Measurements from ENCODE around the gene RUNX2. TPM values are rescaled to one million over a fixed set of nuclear protein-coding genes. Genes with fewer than 3 reads are reported as not detected.

The RUNX2 gene
- total and polyA plus RNA-seq, 2 donors (not counting 1 experiment from before 2014, with no cell fraction given) = 1.3 to 2.4 TPM

- CTCF ChIA-PET = interaction anchor here (0.8 to 4.4 kb wide), 5 partner anchors 26 to 765 kb away, joined by 3 to 25 read pairs (median 9); no protein-coding TSS in a partner anchor
- no peaks in the 10 kb centered on the region for H4K20me1 ChIP-seq (ENCODE audit: control insufficient read depth, insufficient read depth, low read length, poor library complexity, severe bottlenecking)
- DNase-seq (no peak), ATAC-seq (ENCODE audit: low read depth) (no peak)
- H3K4me1 ChIP-seq (ENCODE audit: control insufficient read depth in 2 of 2, insufficient read depth in 2 of 2, low read length in 2 of 2) = peaks cover 46 to 51% of the 10 kb centered on the region in 2 donors
- H3K79me2 ChIP-seq (ENCODE audit: control insufficient read depth, insufficient read depth, low read length) = no peaks in the 10 kb centered on the region
- 0% methylated on average over 9 of the region's 19 CpGs for WGBS (ENCODE audit: insufficient coverage)
- Mint-ChIP-seq H3K27me3 (peaks cover 40% of the 10 kb centered on the region), H3K27ac (peak overlapping the region; percentile 77), H3K9me3 (ENCODE audit: insufficient read depth) (no peaks in the 10 kb centered on the region), H3K4me1 (peaks cover 52% of the 10 kb centered on the region), H3K4me3 (peak overlapping the region; percentile 91)
- TF ChIP-seq, protein P1, sequence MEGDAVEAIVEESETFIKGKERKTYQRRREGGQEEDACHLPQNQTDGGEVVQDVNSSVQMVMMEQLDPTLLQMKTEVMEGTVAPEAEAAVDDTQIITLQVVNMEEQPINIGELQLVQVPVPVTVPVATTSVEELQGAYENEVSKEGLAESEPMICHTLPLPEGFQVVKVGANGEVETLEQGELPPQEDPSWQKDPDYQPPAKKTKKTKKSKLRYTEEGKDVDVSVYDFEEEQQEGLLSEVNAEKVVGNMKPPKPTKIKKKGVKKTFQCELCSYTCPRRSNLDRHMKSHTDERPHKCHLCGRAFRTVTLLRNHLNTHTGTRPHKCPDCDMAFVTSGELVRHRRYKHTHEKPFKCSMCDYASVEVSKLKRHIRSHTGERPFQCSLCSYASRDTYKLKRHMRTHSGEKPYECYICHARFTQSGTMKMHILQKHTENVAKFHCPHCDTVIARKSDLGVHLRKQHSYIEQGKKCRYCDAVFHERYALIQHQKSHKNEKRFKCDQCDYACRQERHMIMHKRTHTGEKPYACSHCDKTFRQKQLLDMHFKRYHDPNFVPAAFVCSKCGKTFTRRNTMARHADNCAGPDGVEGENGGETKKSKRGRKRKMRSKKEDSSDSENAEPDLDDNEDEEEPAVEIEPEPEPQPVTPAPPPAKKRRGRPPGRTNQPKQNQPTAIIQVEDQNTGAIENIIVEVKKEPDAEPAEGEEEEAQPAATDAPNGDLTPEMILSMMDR (IDR thresholded peaks at IDR 0.05) = no peak
- peak; percentile 39 for TF ChIP-seq EZH2 (IDR thresholded peaks at IDR 0.05; ENCODE audit: borderline replicate concordance, insufficient read depth, low read depth, low read length, poor library complexity, severe bottlenecking)
- no peaks in the 10 kb centered on the region for H3K36me3 ChIP-seq (replicated peaks in 1 of 2; ENCODE audit: control extremely low read depth in 1 of 2, control insufficient read depth in 1 of 2, extremely low read depth in 1 of 2, insufficient read depth in 2 of 2, low read length in 1 of 2)
- peaks cover 0 to 62% (median 49%) of the 10 kb centered on the region in 4 experiments for H3K27me3 ChIP-seq (replicated peaks in 1 of 4; ENCODE audit: control extremely low read depth in 1 of 4, control insufficient read depth in 3 of 4, insufficient read depth in 4 of 4, low read length in 3 of 4)
- peak overlapping the region; percentile 98 for H3K4me2 ChIP-seq (replicated peaks; ENCODE audit: low read depth, low read length, poor library complexity, severe bottlenecking)
- peak overlapping the region; percentile 71 for H3K9ac ChIP-seq (ENCODE audit: low read length)
- no peak overlapping the region for H3K27ac ChIP-seq (ENCODE audit: low read length in 2 of 2)
- POLR2A ChIA-PET = interaction anchor here (0.7 kb wide), 1 partner anchor 19 kb away, joined by 3 read pairs; no protein-coding TSS in a partner anchor
- peaks cover 0 to 11% (median 0%) of the 10 kb centered on the region in 3 donors for H3K9me3 ChIP-seq (ENCODE audit: control extremely low read depth in 1 of 3, control insufficient read depth in 2 of 3, insufficient read depth in 1 of 3, low read length in 2 of 3)
- H2AFZ ChIP-seq (ENCODE audit: insufficient read depth, low read depth, low read length, poor library complexity, severe bottlenecking) = peak overlapping the region; percentile 86
- intact Hi-C loops (cut with micrococcal nuclease) = loop anchor here (5.0 kb wide), 2 partner anchors 256 to 291 kb away; no protein-coding TSS in a partner anchor
- peak overlapping the region; percentile 43 to 65 (median 57) for H3K4me3 ChIP-seq (ENCODE audit: control extremely low read depth in 1 of 5, extremely low read depth in 1 of 5, insufficient read depth in 1 of 5, low read depth in 2 of 5, low read length in 4 of 5)
These were observed 93.0 kb downstream of the RUNX2 start for GRCh38 chr6:45420909-45421708.
